ENCODE measurements around the gene DYRK1A. TPM values are rescaled to one million over a fixed set of nuclear protein-coding genes. Genes with fewer than 3 reads are reported as not detected.

Gene DYRK1A
- total RNA-seq, 1 donor from 2014 or later, result 64.6 TPM

DNA sequence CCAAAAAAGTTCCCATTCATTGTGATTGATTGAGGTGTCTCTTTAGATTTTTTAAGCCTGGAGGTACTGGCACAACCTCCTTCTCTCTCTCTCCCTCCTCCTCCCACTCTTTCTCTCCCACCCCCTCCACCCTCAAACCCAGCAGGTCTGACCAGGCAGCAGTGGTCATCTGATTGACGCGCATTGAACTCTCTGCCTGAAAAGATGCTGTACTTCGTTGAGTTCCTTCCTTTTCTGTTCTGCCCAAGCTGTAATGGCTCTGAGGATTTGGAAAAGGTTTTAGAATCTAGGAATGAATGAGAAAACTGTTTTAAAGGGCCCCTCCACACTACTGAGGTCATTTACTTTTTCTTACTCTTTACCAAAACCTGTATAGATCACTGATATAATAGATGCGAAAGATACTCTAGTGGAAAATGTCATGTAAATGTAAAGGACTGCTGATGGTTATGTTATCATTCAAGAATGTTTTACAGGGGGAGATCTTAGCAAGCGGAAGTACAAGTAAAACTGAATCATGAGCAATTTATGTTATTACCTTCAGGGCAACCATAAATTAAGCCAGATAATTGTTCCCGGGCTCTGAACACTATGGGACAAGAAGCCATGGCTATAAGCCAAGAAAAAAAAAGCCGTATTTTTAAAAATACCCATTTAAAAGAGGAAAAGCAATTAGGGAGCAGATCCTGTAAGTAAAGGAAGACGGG, 25.2 kb upstream of the DYRK1A start:
- DNase-seq, result no peak
- no peak overlapping the region for H3K27ac ChIP-seq (replicated peaks)

GRCh38 chr21:37342046-37342632, 24.4 kb upstream of the DYRK1A start:
- no peaks in the 10 kb centered on the region for H3K9me3 ChIP-seq (replicated peaks)
- H3K27me3 ChIP-seq (ENCODE audit: low read depth), result no peaks in the 10 kb centered on the region
- intact Hi-C loops (cut with micrococcal nuclease), result no loop called here
- TF ChIP-seq CTCF (IDR thresholded peaks at IDR 0.05; ENCODE audit: borderline replicate concordance), result no peak
- no peak overlapping the region for H3K27ac ChIP-seq (replicated peaks)
- H3K4me3 ChIP-seq, result no peak overlapping the region
- H3K36me3 ChIP-seq, result no peaks in the 10 kb centered on the region
- peaks cover 29% of the 10 kb centered on the region for H3K4me1 ChIP-seq
- no peak for DNase-seq

More for the DNA sequence above, 25.2 kb upstream of the DYRK1A start:
- no peaks in the 10 kb centered on the region for H3K9me3 ChIP-seq (replicated peaks)
- H3K36me3 ChIP-seq, result no peaks in the 10 kb centered on the region
- H3K4me1 ChIP-seq, result peaks cover 29% of the 10 kb centered on the region
- no peak for TF ChIP-seq CTCF (IDR thresholded peaks at IDR 0.05; ENCODE audit: borderline replicate concordance)
- intact Hi-C loops (cut with micrococcal nuclease), result no loop called here
- no peaks in the 10 kb centered on the region for H3K27me3 ChIP-seq (ENCODE audit: low read depth)
- no peak overlapping the region for H3K4me3 ChIP-seq

DNA sequence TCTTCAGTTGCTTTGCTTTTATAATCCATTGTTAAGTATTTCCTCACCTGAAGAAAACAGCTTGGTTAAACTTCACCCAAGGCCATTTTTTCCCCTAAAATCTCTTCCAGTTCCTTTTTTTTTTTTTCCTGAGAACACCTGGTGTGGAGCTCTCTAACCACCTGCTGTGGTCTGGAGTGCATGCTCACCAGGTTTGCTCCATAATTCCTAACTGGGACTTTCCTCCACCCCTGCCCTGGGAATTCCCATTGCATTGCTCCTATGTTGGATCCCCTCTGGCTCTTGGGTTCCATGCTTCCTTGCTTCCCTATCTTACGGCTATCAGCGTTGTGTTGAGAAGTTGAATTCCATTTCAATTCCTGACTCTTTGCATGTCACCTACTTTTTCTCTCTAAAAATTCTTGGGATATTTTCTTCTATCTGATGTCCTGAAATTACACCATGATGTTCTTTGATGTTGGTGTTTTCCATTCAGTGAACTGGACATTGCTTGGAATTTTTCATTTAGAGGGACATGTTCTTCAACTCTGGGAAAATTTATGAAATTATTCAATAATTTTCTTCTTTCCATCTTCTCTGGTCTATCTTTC, 19.6 kb upstream of the DYRK1A start:
- H3K27ac ChIP-seq (replicated peaks), result no peak overlapping the region
- intact Hi-C loops (cut with micrococcal nuclease), result no loop called here
- no peaks in the 10 kb centered on the region for H3K27me3 ChIP-seq (ENCODE audit: low read depth)
- no peaks in the 10 kb centered on the region for H3K4me1 ChIP-seq
- DNase-seq, result no peak
- no peak overlapping the region for H3K4me3 ChIP-seq
- TF ChIP-seq CTCF (IDR thresholded peaks at IDR 0.05; ENCODE audit: borderline replicate concordance), result no peak
- H3K36me3 ChIP-seq, result no peaks in the 10 kb centered on the region
- H3K9me3 ChIP-seq (replicated peaks), result peaks cover 33% of the 10 kb centered on the region

DNA sequence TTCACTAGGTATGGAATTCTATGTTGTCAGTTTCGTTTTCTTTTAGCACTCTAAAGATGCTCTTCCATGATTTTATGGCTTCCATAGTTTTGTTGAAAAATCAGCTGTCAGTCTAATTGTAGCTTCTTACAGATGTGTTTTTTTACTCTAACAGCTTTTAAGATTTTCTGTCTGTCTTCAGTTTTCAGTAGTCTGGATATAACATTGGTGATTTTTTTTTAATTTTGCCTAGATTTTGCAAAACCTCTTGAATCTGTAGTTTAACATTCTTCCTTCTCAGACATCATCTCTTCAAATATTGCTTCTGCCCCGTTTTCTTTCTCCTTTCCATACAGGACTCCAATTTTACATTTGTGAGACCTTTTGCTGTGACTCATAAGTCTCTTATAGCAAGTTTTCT, 17.9 kb upstream of the DYRK1A start:
- Histone ChIP-seq H3K27me3 (ENCODE audit: low read depth) (no peaks in the 10 kb centered on the region), H3K9me3 (replicated peaks) (peaks cover 33% of the 10 kb centered on the region), H3K27ac (replicated peaks) (no peak overlapping the region), H3K4me3 (no peak overlapping the region), H3K36me3 (no peaks in the 10 kb centered on the region), H3K4me1 (no peaks in the 10 kb centered on the region)
- intact Hi-C loops (cut with micrococcal nuclease), result no loop called here
- no peak for TF ChIP-seq CTCF (IDR thresholded peaks at IDR 0.05; ENCODE audit: borderline replicate concordance)
- no peak for DNase-seq

- Histone ChIP-seq H3K27me3 (ENCODE audit: low read depth) (no peaks in the 10 kb centered on the region), H3K9me3 (replicated peaks) (peaks cover 33% of the 10 kb centered on the region), H3K36me3 (no peaks in the 10 kb centered on the region), H3K27ac (replicated peaks) (no peak overlapping the region), H3K4me1 (no peaks in the 10 kb centered on the region), H3K4me3 (no peak overlapping the region)
- intact Hi-C loops (cut with micrococcal nuclease), result no loop called here
- no peak for DNase-seq
- TF ChIP-seq CTCF (IDR thresholded peaks at IDR 0.05; ENCODE audit: borderline replicate concordance), result no peak
Observed at GRCh38 chr21:37350472-37350871, 16.1 kb upstream of the DYRK1A start.

Data from left ventricle myocardium inferior (tissue), 1 donor.